Measurements from ENCODE around the gene CHMP2A. TPM values are rescaled to one million over a fixed set of nuclear protein-coding genes. Genes with fewer than 3 reads are reported as not detected.

Gene CHMP2A
- total and polyA plus RNA-seq, 2 of the 4 experiments (the other 2 are of a cell fraction) = 105 to 183 TPM

DNA sequence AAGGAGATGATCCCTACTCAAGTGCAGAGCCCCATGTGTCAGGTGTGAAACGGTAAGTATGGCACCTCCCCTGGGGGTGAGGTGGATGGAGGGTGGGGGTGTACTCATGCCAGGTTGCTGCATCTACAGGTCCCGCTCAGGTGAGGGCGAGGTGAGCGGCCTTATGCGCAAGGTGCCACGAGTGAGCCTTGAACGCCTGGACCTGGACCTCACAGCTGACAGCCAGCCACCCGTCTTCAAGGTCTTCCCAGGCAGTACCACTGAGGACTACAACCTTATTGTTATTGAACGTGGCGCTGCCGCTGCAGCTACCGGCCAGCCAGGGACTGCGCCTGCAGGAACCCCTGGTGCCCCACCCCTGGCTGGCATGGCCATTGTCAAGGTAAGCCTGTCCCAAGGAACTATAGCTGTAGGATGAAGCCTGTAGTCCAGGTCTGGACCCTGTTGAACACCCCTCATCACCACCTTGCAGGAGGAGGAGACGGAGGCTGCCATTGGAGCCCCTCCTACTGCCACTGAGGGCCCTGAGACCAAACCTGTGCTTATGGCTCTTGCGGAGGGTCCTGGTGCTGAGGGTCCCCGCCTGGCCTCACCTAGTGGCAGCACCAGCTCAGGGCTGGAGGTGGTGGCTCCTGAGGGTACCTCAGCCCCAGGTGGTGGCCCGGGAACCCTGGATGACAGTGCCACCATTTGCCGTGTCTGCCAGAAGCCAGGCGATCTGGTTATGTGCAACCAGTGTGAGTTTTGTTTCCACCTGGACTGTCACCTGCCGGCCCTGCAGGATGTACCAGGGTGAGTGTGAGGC is 5.8 kb downstream of the CHMP2A start:
- Histone ChIP-seq H3K4ac (ENCODE audit: low read depth, low read length) (no peak overlapping the region), H3K9me3 (ENCODE audit: control insufficient read depth, insufficient read depth, low read length) (no peaks in the 10 kb centered on the region), H3K79me1 (ENCODE audit: low read depth in 1 of 2, low read length in 2 of 2) (peaks cover 21 to 86% of the 10 kb centered on the region in 2 experiments), H2BK20ac (ENCODE audit: low read depth, low read length) (no peak overlapping the region), H3K27me3 (ENCODE audit: control insufficient read depth, insufficient read depth, low read length) (no peaks in the 10 kb centered on the region), H4K91ac (ENCODE audit: insufficient read depth, low read depth, low read length) (no peak overlapping the region), H2AK9ac (replicated peaks; ENCODE audit: low read depth, low read length, poor library complexity) (no peak overlapping the region), H3K18ac (ENCODE audit: low read depth, low read length) (no peak overlapping the region), H3K9ac (ENCODE audit: low read depth, low read length) (no peak overlapping the region), H2BK5ac (ENCODE audit: low read depth, low read length, poor library complexity, severe bottlenecking) (no peak overlapping the region), H3K4me3 (ENCODE audit: insufficient read depth, low read depth, low read length) (no peak overlapping the region), H3K9me1 (ENCODE audit: insufficient read depth, low read length) (peaks cover 26% of the 10 kb centered on the region), H4K8ac (ENCODE audit: low read depth in 2 of 2, low read length in 2 of 2) (no peak overlapping the region), H2BK15ac (ENCODE audit: low read depth, low read length) (no peak overlapping the region), H4K5ac (ENCODE audit: low read depth, low read length) (no peak overlapping the region), H3K14ac (replicated peaks; ENCODE audit: low read depth, low read length) (no peak overlapping the region), H2AK5ac (ENCODE audit: low read depth, low read length) (no peak overlapping the region), H3K36me3 (ENCODE audit: control insufficient read depth, insufficient read depth, low read length) (peaks cover 69% of the 10 kb centered on the region), H3K27ac (ENCODE audit: insufficient read depth, low read length) (no peak overlapping the region), H3K4me2 (ENCODE audit: low read depth, low read length) (no peak overlapping the region), H2AFZ (replicated peaks; ENCODE audit: low read length, poor library complexity) (peak overlapping the region; percentile 45), H2BK120ac (ENCODE audit: low read depth, low read length) (no peak overlapping the region), H3K4me1 (ENCODE audit: control insufficient read depth, insufficient read depth, low read length) (peaks cover 18% of the 10 kb centered on the region), H3K23ac (ENCODE audit: low read depth, low read length) (no peak overlapping the region), H4K20me1 (ENCODE audit: insufficient read depth, low read length) (peaks cover 77% of the 10 kb centered on the region), H3K56ac (ENCODE audit: extremely low read depth, insufficient read depth, low read length) (no peak overlapping the region)
- no peak for TF ChIP-seq RAD21 (IDR thresholded peaks at IDR 0.05; ENCODE audit: low read length)
- no peak for TF ChIP-seq POLR2A (IDR thresholded peaks at IDR 0.05; ENCODE audit: low read depth, low read length)
- dilution Hi-C loops (cut with HindIII; ENCODE audit: low sequenced_read_pairs, unreplicated experiment) = no loop called here
- intact Hi-C loops (cut with micrococcal nuclease) = no loop called here
- 98% methylated on average over 7 of the region's 20 CpGs; no CpG with 5 or more reads in 1 of the 2 experiments for WGBS, 2 experiments (ENCODE audit: extremely low coverage in 2 of 2, insufficient read length in 1 of 2)
- in situ Hi-C loops (cut with MboI; ENCODE audit: low sequenced_read_pairs) = no loop called here
- ATAC-seq (ENCODE audit: low read depth) (no peak), DNase-seq (no peak)
- CTCF ChIA-PET = no interaction called here
- POLR2A ChIA-PET (ENCODE audit: unreplicated experiment) = no interaction called here
- no TSS peak for BruUV-seq (replicated peaks)
